B cell (primary cell): ENCODE results near the gene PRSS56.

Experiments
- CTCF ChIP-seq: fragments of 200-600 bp; IDR thresholded peaks from one replicate; pipeline ENCODE4 v1.8.0; 2022; ENCODE audit warnings: antibody characterized with exemption, mild to moderate bottlenecking
- EZH2 ChIP-seq: IDR thresholded peaks from 2 replicates; pipeline ENCODE4 v1.6.1; 2012; ENCODE audit warnings: borderline replicate concordance, low read depth, mild to moderate bottlenecking, moderate library complexity, low read length; ENCODE audit not compliant: insufficient read depth, poor library complexity, severe bottlenecking

- TF ChIP-seq CTCF (no peak), EZH2 (no peak)
These were observed at the start of gene PRSS56 for GRCh38 chr2:232519581-232520438.
